GM18505 (cell line): ENCODE measurements around the gene SLC39A10.

ENCODE experiments used
- ATAC-seq: cut with Tn5 transposase; IDR thresholded peaks from one replicate; pipeline ENCODE4 v1.9.1; 2021; ENCODE audit not compliant: unreplicated experiment
- POLR2A ChIP-seq: IDR thresholded peaks from 4 replicates; pipeline ENCODE4 v1.6.1; 2011; ENCODE audit warnings: borderline replicate concordance; ENCODE audit not compliant: insufficient read depth, insufficient read length; ENCODE audit errors: extremely low read depth

Gene SLC39A10, protein sequence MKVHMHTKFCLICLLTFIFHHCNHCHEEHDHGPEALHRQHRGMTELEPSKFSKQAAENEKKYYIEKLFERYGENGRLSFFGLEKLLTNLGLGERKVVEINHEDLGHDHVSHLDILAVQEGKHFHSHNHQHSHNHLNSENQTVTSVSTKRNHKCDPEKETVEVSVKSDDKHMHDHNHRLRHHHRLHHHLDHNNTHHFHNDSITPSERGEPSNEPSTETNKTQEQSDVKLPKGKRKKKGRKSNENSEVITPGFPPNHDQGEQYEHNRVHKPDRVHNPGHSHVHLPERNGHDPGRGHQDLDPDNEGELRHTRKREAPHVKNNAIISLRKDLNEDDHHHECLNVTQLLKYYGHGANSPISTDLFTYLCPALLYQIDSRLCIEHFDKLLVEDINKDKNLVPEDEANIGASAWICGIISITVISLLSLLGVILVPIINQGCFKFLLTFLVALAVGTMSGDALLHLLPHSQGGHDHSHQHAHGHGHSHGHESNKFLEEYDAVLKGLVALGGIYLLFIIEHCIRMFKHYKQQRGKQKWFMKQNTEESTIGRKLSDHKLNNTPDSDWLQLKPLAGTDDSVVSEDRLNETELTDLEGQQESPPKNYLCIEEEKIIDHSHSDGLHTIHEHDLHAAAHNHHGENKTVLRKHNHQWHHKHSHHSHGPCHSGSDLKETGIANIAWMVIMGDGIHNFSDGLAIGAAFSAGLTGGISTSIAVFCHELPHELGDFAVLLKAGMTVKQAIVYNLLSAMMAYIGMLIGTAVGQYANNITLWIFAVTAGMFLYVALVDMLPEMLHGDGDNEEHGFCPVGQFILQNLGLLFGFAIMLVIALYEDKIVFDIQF

DNA sequence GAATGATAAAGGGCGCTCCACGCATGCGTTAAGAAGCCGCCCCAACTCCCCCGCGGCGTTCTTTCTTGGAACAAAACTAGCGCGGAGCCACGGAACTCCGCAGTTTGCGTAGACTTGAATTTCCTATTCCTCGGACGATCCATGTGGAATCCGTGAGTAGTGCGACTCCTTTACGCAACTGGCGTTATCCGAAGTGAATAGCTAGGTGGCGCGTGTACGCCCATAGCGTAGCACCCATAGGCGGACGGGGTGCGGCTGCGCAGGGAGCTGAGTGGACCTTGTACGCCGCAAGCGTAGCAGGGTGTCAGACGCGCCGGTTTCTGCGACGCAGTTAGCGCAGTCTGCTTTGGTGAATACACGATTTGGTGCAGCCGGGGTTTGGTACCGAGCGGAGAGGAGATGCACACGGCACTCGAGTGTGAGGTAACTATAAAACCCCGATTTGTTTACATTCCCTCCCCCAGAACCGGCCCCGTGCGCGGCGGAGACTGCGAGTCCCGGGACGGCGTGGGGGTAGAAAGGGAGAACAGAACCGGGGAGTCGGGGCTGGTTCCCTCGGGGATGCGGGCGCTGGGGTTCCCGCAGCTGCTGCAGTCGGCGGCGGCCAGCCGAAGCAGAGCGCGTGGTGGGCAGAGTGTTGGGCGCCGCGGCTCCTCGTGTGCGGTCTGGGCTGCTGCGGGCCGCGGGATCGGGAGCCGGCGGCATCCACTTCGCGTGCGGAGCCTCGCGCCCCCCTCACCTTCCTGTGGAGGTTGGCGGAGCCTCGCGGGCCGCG lies at the start of gene SLC39A10:
Gene SLC39A10, plus strand, starts transcription at position 368 of the 775 bp plus-strand sequence. CDS start 22,817 bp downstream, outside the sequence.
- peak; percentile 98 for TF ChIP-seq POLR2A
- ATAC-seq = peak; percentile 73

GRCh38 chr2:195608768-195609454 lies 48.1 kb upstream of the SLC39A10 start:
- no peak for TF ChIP-seq POLR2A
- no peak for ATAC-seq

- ATAC-seq = no peak
- TF ChIP-seq POLR2A = no peak
Measured at GRCh38 chr2:195610717-195611116, 46.3 kb upstream of the SLC39A10 start.

- ATAC-seq = no peak
- TF ChIP-seq POLR2A = no peak
Measured at GRCh38 chr2:195612611-195613495, 44.2 kb upstream of the SLC39A10 start.

GRCh38 chr2:195613922-195614321 lies 43.1 kb upstream of the SLC39A10 start:
- no peak for ATAC-seq

GRCh38 chr2:195619590-195619989 lies 37.4 kb upstream of the SLC39A10 start:
- TF ChIP-seq POLR2A = no peak
- ATAC-seq = no peak

More at GRCh38 chr2:195613922-195614321, 43.1 kb upstream of the SLC39A10 start:
- TF ChIP-seq POLR2A = no peak

DNA sequence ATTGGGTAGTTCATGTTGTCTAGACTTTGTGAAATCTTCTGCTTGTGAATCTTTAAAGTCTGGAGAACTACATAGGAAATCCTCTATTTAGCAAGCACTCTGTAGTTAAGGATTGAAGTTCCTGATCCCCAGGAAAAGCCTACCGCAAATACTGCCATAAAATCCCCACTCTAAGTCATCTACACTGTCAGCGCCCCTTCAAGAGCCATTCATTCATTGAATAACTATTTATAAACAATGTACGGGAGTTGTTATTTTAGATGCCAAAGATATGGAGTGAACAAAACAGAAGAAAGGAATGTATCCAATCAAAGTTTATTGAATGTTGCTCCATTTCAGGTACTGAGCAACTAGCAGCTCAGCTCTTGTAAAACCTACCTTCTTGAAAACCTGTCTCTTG lies 36.5 kb upstream of the SLC39A10 start:
- TF ChIP-seq POLR2A = no peak
- no peak for ATAC-seq

DNA sequence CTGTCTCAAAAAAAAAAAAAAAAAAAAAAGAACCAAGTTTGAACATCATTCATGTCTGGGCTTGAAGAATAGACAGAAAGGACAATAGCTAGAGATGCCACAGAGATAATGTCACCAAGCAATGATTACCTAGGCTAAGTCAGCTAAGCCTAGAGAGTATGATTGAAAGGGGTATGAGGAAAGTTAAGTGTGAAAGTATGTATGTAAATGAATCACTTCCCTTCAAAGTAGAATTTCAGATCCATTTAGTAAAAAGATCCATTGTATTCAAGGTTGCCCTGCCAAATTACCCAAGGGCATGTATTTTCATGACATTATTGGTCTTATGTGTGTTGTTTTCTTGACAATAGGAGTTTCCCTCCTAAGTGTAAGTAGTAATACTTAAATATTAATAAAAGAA lies 34.1 kb upstream of the SLC39A10 start:
- TF ChIP-seq POLR2A = no peak
- ATAC-seq = no peak

DNA sequence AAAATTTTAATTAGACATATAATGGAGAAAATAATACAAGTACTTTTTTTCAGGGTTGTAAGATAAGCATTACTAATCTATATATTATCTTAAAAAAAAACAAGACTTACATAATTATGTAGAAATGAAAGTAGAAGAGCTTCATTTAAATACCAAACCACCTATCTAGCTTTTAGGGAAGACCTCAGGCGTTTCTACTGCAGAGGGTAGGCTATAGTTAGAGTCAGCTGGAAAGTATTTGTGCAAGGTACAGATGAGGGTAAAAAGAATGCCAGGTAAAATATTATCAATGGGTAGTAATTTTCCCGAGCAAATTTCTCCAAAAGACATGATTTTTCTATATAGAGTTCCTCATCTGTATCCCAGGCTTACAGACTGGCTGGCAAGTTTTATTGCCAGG lies 30.5 kb upstream of the SLC39A10 start:
- no peak for ATAC-seq
- no peak for TF ChIP-seq POLR2A

GRCh38 chr2:195628666-195629065 lies 28.4 kb upstream of the SLC39A10 start:
- ATAC-seq = no peak
- no peak for TF ChIP-seq POLR2A

DNA sequence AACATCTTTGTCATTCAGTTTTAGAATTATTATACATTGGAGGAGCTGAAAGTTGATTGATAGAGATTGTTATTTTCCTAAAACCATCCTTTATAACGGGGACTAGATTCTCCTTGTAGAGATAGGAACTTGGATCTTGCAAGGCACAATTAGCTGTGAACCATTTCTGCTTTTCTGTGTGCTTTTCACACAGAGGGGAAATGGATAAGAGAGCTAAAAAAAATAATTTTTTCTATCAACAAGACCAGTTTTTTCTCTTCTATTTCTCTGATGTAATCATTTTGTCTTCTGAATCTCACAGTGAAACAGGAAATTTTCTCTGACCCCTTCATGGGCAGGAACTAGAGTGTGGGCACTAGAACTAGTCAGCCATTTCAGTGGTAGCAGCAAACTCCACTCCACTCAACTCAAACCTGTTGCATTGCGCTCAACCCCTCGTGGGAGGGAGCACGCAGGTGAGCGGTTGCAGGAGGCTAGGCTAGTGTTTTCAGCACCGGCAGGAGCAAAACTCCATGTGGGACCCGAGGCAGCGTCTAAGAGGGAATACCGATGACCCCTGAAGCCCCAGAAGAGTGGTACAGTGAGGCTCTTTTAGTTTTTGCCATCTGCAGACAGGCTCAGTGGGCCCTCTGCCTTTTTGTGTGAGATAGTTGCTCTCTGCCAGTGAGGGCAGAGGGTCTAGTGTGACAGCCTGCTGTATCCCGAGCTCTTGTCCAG lies 24.0 kb upstream of the SLC39A10 start:
- ATAC-seq = no peak
- TF ChIP-seq POLR2A = no peak

- TF ChIP-seq POLR2A = no peak
- ATAC-seq = no peak
Measured at GRCh38 chr2:195633573-195633870, 23.5 kb upstream of the SLC39A10 start.

GRCh38 chr2:195633974-195634373 lies 23.1 kb upstream of the SLC39A10 start:
- TF ChIP-seq POLR2A = no peak
- no peak for ATAC-seq
